HS-5 (cell line): Measurements from ENCODE around the gene ROPN1.

Experiments
- DNase-seq: peaks from one replicate; pipeline ENCODE4 v3.0.0-alpha.2; 2012; ENCODE audit warnings: low read depth

The ROPN1 gene

GRCh38 chr3:123947482-123947881, 44.4 kb downstream of the ROPN1 start:
- DNase-seq, result no peak

- DNase-seq, result no peak
Measured at GRCh38 chr3:123941542-123941941, 50.4 kb downstream of the ROPN1 start.

- DNase-seq, result no peak
Measured at GRCh38 chr3:123941121-123941520, 50.8 kb downstream of the ROPN1 start.

- no peak for DNase-seq
Measured at GRCh38 chr3:123939706-123940105, 52.2 kb downstream of the ROPN1 start.

GRCh38 chr3:123936400-123936799, 55.5 kb downstream of the ROPN1 start:
- no peak for DNase-seq

GRCh38 chr3:123935830-123936229, 56.1 kb downstream of the ROPN1 start:
- no peak for DNase-seq

- no peak for DNase-seq
Measured at GRCh38 chr3:123934250-123934649, 57.7 kb downstream of the ROPN1 start.

- DNase-seq, result no peak
Measured at GRCh38 chr3:123930445-123930844, 61.5 kb downstream of the ROPN1 start.

GRCh38 chr3:123929325-123929724, 62.6 kb downstream of the ROPN1 start:
- no peak for DNase-seq

- DNase-seq, result no peak
Measured at GRCh38 chr3:123926396-123926795, 65.5 kb downstream of the ROPN1 start.

GRCh38 chr3:123920868-123921267, 71.1 kb downstream of the ROPN1 start:
- no peak for DNase-seq

GRCh38 chr3:123920383-123920782, 71.5 kb downstream of the ROPN1 start:
- DNase-seq, result no peak

GRCh38 chr3:123919353-123919752, 72.6 kb downstream of the ROPN1 start:
- no peak for DNase-seq
